Activated CD4-positive, CD25-positive, alpha-beta regulatory T cell treated with anti-CD3 and anti-CD28 coated beads, Interleukin-2, amount 50 U/mL, for 72 hours (primary cell): ENCODE measurements around the gene HPSE2.
"Not testable (repeated sequence)": the region's sequence is repeated elsewhere in the genome, so short reads cannot be mapped to it uniquely, and the experiment has no call there.

ENCODE experiments used
- DNase-seq: peaks from one replicate; pipeline ENCODE4 v3.0.0; 2021

The HPSE2 gene

GRCh38 chr10:99143651-99144050, 92.0 kb downstream of the HPSE2 start:
- DNase-seq = no peak

GRCh38 chr10:99143011-99143410, 92.6 kb downstream of the HPSE2 start:
- DNase-seq = no peak

DNA sequence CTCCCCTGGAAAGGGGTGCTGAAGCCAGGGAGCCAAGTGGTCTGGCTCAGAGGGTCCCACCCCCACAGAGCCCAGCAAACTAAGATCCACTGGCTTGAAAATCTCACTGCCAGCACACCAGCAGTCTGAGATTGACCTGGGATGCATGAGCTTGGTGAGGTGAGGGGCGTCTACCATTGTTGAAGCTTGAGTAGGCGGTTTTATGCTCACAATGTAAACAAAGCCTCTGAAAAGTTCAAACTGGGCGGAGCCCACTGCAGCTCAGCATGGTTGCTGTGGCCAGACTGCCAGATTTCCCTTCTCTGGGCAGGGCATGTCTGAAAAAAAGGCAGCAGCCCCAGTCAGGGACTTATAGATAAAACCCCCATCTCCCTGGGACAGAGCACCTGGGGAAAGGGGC, 102.8 kb downstream of the HPSE2 start:
- not testable (repeated sequence) for DNase-seq

DNA sequence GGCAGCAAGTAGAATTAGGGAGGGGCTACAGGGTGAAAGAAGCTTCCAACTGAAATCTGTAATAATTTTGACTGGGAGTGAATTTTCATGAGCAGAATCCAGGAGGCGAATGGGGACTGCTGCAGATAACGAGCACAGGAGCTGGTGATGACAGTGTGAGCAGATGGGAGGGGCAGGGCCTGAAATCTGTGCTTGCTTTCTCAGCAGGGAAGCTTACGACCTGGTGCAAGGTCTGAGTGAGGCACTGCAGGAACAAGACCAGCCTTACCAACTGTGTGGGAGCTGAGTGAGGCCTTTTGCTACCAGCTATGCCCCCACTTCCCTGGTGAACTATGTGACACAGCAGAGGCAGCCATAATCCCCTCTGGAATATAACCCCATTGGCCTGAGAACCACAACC, 109.8 kb downstream of the HPSE2 start:
- no peak for DNase-seq

DNA sequence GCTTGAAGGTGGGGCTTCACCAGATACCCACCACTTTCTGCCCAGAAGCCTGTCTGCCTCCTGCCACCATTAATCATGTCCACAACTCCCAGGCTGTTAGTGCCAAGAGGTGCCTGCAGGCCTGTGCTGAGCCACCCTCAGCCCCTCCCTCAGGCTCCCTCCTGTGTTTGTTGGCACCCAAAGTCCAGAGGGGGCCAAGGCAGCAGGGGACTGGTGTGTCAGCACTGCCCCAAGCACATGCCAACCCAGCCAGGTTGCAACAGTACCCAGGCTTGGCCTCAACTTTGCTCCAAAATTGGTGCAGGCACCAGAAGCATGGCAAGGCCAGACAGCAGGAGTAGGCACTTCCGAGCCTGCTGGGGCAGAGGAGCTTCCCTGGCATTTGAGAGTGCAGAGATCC, 111.3 kb downstream of the HPSE2 start:
- no peak for DNase-seq

DNA sequence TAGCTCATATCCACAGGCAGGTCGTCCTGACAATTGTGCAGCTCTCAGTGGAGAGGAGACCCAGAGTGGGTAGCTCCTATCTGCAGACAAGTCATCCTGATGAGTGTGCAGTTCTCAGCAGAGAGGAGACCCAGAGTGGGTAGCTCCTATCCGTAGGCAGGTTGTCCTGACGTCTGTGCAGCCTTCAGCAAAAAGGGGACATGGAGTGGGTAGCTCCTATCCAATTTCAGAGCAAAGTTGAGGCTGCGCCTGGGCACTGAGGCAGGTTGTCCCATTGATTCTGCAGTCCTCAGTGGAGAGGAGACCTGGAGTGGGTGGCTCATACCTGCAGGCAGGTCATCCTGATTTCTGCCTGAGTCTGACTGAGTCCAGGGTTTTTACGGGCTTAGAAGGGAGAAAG, 111.8 kb downstream of the HPSE2 start:
- DNase-seq = no peak

- no peak for DNase-seq
Measured at GRCh38 chr10:99123336-99123735, 112.3 kb downstream of the HPSE2 start.

DNA sequence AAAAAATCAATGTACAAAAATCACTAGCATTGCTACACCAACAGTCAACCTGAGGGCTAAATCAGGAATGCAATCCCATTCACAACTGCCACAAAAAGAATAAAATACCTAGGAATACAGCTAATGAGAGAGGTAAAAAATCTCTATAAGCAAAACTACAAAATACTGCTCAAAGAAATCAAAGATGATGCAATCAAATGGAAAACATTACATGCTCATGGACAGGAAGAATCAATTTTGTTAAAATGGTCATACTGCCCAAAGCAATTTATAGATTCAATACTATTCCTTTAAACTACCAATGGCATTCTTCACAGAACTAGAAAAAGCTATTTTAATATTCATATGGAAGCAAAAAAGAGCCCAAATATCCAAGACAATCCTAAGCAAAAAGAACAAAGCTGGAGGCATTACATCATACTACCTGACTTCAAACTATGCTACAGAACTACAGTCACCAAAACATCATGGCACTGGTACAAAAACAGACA, 116.3 kb downstream of the HPSE2 start:
- no peak for DNase-seq

DNA sequence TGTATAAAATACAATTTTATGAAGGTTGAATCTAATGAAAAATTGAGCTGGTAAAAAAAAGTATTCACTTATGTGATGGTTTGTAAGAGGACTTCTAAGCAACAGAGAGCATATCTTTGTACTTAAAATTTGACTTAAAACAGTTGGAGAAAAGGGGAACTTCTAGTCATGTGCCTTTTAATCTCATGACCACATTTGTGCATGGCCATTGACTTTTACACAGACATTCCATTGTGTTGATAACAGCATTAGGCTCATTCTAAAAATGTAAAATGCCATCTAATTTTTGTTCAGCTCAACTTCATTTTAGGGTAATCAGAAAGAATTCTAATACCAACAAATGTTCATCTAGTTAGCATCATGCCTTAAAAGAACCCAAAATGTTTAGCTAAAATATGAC, 119.9 kb downstream of the HPSE2 start:
- no peak for DNase-seq

DNA sequence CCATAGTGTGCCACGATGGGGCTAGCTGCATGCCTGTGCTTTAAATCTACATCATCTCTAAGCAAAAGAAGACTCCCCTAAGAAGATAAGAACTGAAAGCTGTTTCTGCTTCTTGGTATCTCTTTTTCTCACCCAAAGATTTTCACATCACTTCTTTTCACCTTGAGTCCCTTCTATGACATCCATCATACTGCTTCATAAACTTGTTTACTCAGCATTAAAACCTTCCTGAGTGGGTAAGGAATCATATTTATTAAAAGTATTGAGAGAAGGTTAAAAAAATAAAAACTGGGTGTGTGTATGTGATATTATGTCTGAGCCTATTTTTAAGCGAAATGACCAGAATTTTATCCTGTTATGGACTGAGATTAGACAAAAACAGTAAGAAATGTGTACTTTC, 150.3 kb downstream of the HPSE2 start:
- DNase-seq = no peak

DNA sequence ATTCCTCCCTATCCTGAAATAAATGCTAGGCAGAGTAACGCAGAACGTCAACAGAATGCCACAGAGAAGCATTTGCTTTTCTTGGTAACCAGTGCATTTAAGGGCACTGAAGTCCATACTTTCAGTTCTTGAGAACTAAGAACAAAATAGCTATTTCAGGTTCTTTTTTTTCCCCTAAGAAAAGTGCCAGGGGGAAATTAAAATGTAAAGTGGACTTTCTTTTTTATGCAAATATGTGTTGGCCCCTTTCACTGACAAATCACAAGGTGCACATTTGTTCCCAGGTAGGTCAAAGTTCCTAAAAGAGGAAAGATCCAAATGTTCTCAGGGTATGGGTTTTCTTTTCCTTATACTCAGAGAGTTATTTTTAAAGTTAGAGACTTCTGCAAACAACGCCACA, 151.5 kb downstream of the HPSE2 start:
- DNase-seq = no peak

DNA sequence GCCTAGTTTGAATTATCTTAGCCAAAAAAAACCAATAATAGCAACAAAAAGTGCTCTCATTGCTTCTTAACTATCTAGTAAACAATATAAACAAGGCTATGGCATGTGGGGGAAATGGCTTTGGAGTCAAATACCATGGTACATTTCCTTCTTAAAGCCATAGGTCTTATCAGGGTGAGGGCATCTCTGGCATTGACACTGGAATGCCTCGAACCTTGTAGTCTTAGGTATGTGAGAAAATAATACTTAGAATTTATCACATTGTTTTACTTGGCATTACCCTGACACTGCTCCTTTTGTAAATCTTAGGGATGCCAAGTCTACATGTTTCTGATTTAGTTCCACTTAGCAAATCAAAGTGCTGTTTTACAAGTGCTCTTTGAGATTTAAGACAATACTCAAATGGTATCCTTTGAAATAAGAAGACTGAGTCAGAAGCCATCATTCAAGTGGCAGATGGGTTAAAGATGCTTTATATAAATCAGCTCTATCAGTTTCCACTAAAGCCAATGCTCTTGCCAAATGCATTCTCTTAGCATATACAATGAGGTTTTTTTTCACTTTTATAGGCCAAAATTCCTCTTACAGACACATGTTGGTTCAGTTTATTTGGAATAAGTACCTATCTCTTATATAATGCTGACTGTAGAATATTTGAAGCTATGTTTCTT, 155.2 kb downstream of the HPSE2 start:
- no peak for DNase-seq

GRCh38 chr10:99062591-99062990, 173.1 kb downstream of the HPSE2 start:
- no peak for DNase-seq

DNA sequence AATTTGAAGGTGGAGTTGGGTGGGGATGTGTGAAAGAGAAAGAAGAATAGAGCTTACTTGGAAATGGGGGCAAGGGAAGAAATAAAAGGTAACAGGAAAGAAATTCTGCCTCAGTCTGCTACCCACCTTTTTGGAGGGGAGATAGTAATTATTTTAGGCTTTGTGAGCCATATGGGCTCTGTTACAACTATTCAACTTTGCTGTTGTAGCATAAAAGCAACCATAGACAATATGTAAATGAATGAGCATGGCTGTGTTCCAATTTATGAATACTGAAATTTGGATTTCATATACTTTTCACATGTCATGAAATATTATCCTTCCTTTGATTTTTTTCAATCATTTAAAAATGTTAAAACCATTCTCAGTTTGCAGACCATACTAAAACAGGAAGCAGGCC, 176.9 kb downstream of the HPSE2 start:
- DNase-seq = no peak

DNA sequence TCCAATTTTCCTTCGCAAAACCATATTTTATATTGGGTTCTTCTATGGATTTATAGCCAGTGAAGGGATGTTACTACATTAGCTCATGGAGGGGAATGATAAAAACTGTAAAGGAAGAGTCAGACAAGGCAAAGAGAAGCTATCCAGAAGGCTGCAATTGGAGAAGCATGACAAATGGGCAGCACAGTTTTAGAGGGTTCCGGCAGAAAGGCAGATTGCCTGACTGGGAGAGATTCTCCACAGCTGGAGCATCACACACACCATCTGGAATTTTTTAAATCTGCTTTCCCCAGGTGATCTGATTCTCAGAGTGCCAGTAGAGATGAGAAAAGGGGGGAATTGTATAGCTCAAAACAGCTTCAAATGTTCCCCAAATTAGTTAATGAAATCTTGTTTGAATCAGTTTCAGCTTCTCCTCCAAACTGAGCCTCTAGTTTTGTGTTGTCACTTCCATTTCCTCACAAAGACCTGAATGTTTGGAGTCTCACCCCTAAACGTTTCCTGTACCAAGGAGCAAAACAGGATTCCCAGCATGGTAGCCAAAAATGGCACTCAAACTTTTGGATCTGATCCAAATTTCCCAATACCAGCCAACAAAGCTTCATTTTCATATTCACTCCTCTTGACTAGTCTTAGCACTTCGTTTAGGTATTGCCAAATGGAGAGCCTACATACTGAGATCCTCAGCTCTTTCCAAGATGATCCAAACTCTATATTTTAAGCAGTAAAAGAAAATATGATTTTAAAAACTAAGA, 177.5 kb downstream of the HPSE2 start:
- DNase-seq = no peak

DNA sequence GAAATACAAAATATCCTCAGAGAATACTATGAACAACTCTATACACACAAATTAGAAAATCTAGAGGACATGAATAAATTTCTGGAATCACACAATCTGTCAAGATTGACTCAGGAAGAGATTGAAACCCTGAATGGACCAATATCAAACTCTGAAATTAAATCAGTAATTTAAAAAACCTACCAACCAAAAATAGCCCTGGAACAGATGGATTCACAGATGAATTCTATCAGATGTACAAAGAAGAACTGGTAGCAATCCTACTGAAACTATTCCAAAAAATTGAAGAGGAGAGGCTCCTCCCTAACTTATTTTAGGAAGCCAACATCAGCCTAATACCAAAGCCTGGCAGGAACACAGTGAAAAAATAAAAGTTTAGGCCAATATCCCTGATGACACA, 190.0 kb downstream of the HPSE2 start:
- no peak for DNase-seq

GRCh38 chr10:99042051-99042771, 193.4 kb downstream of the HPSE2 start:
- DNase-seq = no peak

GRCh38 chr10:99041468-99041867, 194.2 kb downstream of the HPSE2 start:
- DNase-seq = no peak

DNA sequence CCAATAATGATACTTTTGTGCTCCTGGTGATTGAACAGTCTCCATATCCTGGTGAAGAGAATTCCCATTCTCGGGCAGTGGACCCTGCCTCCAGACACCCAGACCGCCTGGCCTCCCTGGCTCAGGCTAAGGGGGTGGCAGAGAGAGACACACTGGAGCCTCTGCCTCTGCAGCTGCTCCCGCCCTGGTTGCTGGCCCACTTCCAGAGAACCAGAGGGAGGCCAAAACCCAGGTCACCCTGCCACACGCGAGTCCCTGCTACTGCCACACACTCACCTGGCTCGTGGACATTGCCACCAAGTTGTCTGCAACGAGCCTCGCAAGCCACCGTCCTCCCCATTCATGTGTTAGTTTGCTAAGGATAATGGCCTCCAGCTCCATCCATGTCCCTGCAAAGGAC, 221.8 kb downstream of the HPSE2 start:
- DNase-seq = no peak

GRCh38 chr10:99010286-99010685, 225.4 kb downstream of the HPSE2 start:
- DNase-seq = no peak

DNA sequence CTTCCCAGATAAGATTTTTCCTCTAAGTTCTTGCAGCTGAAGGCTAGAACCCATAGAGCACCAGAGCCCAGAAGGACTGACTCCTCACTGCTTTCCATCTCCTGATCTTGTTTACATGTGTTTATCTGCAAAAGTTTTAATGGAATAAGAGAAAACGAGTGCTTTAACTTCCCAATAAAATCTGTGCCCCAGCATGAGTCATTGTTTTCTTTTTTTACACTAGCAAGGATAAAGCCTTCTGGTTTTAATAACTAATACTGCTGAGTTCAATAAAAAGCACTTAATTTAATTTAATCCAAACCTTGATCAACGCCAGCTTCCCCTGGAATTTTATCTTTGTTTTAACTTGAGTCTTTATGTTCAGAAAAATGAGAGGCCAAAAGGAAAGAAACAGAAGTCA, 227.6 kb downstream of the HPSE2 start:
- DNase-seq = no peak

GRCh38 chr10:99007457-99007856, 228.2 kb downstream of the HPSE2 start:
- no peak for DNase-seq

GRCh38 chr10:99005254-99005653, 230.4 kb downstream of the HPSE2 start:
- DNase-seq = no peak

- no peak for DNase-seq
Measured at GRCh38 chr10:99004738-99005137, 230.9 kb downstream of the HPSE2 start.
